ENCODE results near the gene ATP8B3. TPM values are rescaled to one million over a fixed set of nuclear protein-coding genes. Genes with fewer than 3 reads are reported as not detected.

ATP8B3 gene
- polyA plus RNA-seq, 3 donors = 0.56 to 1.00 (median 0.65) TPM

GRCh38 chr19:1851654-1852580 lies 39.8 kb upstream of the ATP8B3 start:
- DNase-seq (ENCODE audit: extremely low read depth in 1 of 11, low read depth in 9 of 11, low spot score in 4 of 11) = no peak

GRCh38 chr19:1850809-1851653 lies 39.0 kb upstream of the ATP8B3 start:
- DNase-seq (ENCODE audit: extremely low read depth in 1 of 11, low read depth in 9 of 11, low spot score in 4 of 11) = no peak

- no peak for DNase-seq (ENCODE audit: extremely low read depth in 1 of 11, low read depth in 9 of 11, low spot score in 4 of 11)
Observed at GRCh38 chr19:1849886-1850398, 37.9 kb upstream of the ATP8B3 start.

GRCh38 chr19:1849132-1849474 lies 37.0 kb upstream of the ATP8B3 start:
- DNase-seq (ENCODE audit: extremely low read depth in 1 of 11, low read depth in 9 of 11, low spot score in 4 of 11) = no peak

DNA sequence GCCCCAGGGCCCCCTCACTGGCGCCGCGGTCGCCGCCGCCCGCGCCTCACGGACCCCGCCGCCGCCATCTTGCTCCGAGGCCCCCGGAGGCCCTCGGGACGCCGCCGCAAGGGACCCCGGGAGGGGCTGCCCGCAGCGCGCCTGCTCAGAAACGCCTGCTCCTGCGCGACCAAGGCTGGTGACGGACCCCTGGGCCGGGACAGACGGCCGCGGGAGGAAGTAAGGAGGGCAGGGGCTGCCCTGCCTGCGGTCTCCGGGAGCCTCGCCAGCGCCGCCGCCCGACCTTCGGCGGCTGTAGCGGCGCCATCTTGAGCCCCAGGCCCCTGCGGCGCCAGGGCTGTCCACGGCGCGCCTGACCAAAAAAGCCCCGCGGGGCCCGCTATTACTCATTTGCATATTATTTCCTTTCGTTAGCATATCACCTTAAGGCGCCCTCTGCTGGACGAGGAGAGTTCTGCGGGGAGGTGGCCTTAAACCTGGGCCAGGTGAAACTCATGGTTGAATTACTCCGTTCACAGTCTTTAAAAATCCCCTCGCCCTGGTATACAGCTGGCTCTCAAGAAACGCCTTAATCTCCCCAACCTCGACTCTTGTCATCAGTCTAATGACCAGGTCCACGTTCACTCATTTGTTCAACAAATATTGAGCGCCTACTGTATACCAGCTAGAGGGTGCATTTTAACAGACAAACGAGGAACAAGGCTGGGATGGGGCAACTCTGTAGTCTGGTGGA lies 36.5 kb upstream of the ATP8B3 start, which contains the start of gene REXO1:
Gene REXO1, minus strand, starts transcription at position 85 of the 733 bp plus-strand sequence. CDS start 125 bp downstream, outside the sequence.
- DNase-seq (ENCODE audit: extremely low read depth in 1 of 11, low read depth in 9 of 11, low spot score in 4 of 11) = peak; percentile 84 to 97 (median 95)

DNA sequence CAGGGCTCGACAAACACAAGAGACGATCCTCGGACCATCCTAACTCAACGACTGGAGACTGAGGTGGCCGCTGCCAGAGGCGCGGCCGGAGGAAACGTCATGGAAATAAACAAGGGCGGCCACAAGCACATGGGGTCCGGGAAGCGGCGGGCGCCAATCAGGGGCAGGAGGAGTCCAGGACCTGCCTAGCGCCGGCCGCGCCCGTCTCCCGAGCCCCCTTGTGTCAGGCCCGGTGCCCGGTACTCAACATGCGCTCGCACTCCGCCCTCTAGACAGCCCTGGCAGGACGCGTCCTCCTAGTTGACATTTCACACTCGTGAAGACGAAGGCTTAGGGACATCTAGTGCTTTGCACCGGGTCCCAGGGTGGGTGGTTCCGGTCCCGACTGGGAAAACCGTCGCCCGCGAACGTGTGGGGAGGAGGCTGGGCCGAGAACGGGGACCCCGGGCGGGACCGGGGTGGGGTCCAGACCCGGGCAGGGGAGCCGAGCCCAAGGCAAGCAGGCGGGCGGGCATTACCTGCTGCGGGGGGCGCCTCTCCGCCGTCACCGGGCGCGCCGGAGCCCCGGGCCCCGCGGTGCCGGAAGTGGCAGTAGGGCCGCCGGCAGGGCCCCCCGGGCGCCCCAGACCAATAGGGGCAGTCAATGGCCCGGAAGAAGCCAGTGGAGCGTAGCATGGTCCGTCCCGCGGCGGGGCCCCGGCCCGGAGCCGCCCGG lies 35.8 kb upstream of the ATP8B3 start:
- no peak for DNase-seq (ENCODE audit: extremely low read depth in 1 of 11, low read depth in 9 of 11, low spot score in 4 of 11)

GRCh38 chr19:1847348-1847683 lies 35.2 kb upstream of the ATP8B3 start:
- DNase-seq (ENCODE audit: extremely low read depth in 1 of 11, low read depth in 9 of 11, low spot score in 4 of 11) = no peak

GRCh38 chr19:1846517-1847204 lies 34.6 kb upstream of the ATP8B3 start:
- no peak for DNase-seq (ENCODE audit: extremely low read depth in 1 of 11, low read depth in 9 of 11, low spot score in 4 of 11)

- DNase-seq (ENCODE audit: extremely low read depth in 1 of 11, low read depth in 9 of 11, low spot score in 4 of 11) = no peak
Observed at GRCh38 chr19:1845642-1846041, 33.6 kb upstream of the ATP8B3 start.

GRCh38 chr19:1845125-1845515 lies 33.0 kb upstream of the ATP8B3 start:
- DNase-seq (ENCODE audit: extremely low read depth in 1 of 11, low read depth in 9 of 11, low spot score in 4 of 11) = no peak

- no peak for DNase-seq (ENCODE audit: extremely low read depth in 1 of 11, low read depth in 9 of 11, low spot score in 4 of 11)
Observed at GRCh38 chr19:1844513-1845124, 32.5 kb upstream of the ATP8B3 start.

- DNase-seq (ENCODE audit: extremely low read depth in 1 of 11, low read depth in 9 of 11, low spot score in 4 of 11) = no peak
Observed at GRCh38 chr19:1843646-1844394, 31.7 kb upstream of the ATP8B3 start.

DNA sequence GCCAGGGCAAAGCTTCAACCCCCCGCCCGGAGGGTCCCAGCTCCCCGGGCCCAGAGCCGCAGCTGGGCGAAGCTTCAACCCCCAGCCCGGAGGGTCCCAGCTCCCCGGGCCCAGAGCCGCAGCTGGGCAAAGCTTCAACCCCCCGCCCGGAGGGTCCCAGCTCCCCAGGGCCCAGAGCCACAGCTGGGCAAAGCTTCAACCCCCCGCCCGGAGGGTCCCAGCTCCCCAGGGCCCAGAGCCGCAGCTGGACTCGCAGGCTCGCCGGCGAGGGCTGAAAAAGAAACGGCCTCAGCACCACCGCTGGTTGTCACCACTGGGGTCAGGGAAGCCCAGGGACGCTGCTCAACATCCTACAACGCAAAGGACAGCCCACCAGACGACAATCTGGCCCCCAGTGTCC lies 31.0 kb upstream of the ATP8B3 start:
- DNase-seq (ENCODE audit: extremely low read depth in 1 of 11, low read depth in 9 of 11, low spot score in 4 of 11) = no peak

DNA sequence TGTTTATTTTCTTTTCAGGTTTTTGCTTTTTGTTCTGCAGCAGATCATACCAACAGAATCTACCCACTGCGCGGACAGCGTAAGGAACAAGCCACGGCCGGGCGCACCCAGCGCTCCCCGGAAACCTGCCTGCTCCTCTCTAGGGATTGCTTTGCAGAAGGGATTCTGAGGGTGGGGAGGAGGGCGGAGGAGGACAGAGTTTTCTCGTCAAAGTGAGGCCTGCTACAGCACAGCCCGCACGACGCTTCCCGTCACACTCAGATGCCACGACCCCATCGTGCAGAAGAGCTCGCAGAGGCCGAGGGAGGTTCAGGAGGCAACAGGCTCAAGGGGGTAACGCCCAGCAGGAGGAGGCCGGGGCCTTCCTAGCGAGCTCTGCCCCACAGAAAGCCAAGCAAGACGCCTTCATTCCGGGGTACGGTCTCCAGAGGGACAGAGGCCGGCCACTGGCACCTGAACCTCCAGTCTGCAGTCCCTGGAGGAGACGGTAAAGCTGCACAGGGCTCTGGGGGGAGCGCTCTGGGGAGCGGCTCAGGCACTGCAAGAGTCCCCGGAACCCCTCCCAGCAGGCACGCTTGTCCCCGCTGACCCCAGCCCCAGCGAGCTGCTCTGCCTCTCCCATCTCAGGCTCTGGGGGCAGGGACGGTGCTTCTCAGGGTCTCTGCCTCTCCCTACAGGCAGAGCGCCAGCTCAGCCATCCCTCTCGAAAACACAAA lies 29.3 kb upstream of the ATP8B3 start:
- DNase-seq (ENCODE audit: extremely low read depth in 1 of 11, low read depth in 9 of 11, low spot score in 4 of 11) = no peak

- DNase-seq (ENCODE audit: extremely low read depth in 1 of 11, low read depth in 9 of 11, low spot score in 4 of 11) = no peak
Observed at GRCh38 chr19:1840541-1841115, 28.6 kb upstream of the ATP8B3 start.
